Osteocyte (in vitro differentiated cells): ENCODE data around the gene LSMEM2. TPM values are rescaled to one million over a fixed set of nuclear protein-coding genes. Genes with fewer than 3 reads are reported as not detected.

Experiments used
- DNase-seq: peaks from one replicate; pipeline ENCODE4 v3.0.0; 2021; ENCODE audit warnings: mixed read lengths; ENCODE audit not compliant: unreplicated experiment; ENCODE audit errors: extremely low spot score
- H3K27ac Mint-ChIP-seq: one replicate; pipeline ENCODE4 v1.8.0; 2021; ENCODE audit warnings: mild to moderate bottlenecking, mixed read lengths; ENCODE audit not compliant: unreplicated experiment
- H3K27me3 Mint-ChIP-seq: one replicate; pipeline ENCODE4 v1.8.0; 2021; ENCODE audit warnings: mixed read lengths; ENCODE audit not compliant: unreplicated experiment
- H3K36me3 Mint-ChIP-seq: one replicate; pipeline ENCODE4 v1.8.0; 2021; ENCODE audit warnings: mixed read lengths; ENCODE audit not compliant: unreplicated experiment
- H3K4me1 Mint-ChIP-seq: one replicate; pipeline ENCODE4 v1.8.0; 2021; ENCODE audit warnings: mixed read lengths; ENCODE audit not compliant: unreplicated experiment
- H3K4me3 Mint-ChIP-seq: one replicate; pipeline ENCODE4 v1.8.0; 2021; ENCODE audit warnings: mild to moderate bottlenecking, moderate library complexity, mixed read lengths; ENCODE audit not compliant: unreplicated experiment
- H3K9me3 Mint-ChIP-seq: one replicate; pipeline ENCODE4 v1.8.0; 2021; ENCODE audit warnings: mixed read lengths; ENCODE audit not compliant: unreplicated experiment
- total RNA-seq: library from RNA; stranded (reverse); gene quantifications from 2 replicates; pipeline ENCODE4 v1.2.1, GENCODE V29; 2021
- TF ChIP-seq, protein P1 (sequence below): fragments of 200-600 bp; sonication (generic); IDR thresholded peaks from 2 replicates; pipeline ENCODE4 v1.5.0; 2021; ENCODE audit warnings: antibody characterized with exemption, mild to moderate bottlenecking, moderate library complexity

The LSMEM2 gene
- total RNA-seq, 1 donor from 2014 or later = not detected

DNA sequence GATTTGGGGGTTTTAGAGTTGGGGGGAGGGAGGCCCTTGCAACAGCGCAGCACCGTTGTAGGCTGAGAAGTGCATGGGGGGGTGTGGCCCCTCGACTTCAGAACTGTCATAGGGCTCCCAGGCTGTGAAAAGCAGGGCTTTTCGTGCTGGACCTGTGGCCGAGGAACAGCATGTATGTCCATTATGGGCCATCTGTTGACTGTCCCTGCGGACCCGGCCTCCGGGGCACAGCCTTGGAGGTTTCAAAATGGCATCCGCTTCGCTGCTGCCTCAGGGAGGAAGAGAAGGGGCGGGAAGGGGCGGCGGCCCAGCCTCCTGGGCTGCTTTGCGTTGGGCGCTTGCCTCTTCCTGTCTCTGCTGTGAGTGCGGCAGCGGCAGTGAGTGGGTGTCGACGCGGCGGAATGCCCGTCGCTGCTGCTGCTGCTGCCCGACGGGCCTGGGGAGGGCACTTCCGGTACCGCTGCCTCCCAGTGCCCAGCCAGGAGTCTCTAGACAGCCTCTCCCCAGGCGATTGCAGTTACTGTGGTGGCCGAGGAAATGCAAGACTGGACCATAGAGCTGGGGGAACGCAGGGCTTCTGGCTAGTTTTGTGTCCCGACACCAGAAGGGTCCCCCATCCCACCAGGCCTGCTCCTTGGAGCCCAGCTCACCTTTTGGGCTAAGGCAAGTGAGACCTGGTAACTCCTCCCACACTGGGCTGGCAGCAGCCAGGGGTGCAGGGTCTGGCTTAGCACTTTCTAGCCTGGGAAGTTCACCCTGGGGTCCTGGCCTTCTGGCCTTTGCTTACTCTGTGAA, 40.9 kb upstream of the LSMEM2 start:
- no peaks in the 10 kb centered on the region for H3K27me3 Mint-ChIP-seq
- DNase-seq = peak; percentile 91
- TF ChIP-seq, protein P1, sequence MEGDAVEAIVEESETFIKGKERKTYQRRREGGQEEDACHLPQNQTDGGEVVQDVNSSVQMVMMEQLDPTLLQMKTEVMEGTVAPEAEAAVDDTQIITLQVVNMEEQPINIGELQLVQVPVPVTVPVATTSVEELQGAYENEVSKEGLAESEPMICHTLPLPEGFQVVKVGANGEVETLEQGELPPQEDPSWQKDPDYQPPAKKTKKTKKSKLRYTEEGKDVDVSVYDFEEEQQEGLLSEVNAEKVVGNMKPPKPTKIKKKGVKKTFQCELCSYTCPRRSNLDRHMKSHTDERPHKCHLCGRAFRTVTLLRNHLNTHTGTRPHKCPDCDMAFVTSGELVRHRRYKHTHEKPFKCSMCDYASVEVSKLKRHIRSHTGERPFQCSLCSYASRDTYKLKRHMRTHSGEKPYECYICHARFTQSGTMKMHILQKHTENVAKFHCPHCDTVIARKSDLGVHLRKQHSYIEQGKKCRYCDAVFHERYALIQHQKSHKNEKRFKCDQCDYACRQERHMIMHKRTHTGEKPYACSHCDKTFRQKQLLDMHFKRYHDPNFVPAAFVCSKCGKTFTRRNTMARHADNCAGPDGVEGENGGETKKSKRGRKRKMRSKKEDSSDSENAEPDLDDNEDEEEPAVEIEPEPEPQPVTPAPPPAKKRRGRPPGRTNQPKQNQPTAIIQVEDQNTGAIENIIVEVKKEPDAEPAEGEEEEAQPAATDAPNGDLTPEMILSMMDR = no peak
- peak overlapping the region; percentile 92 for H3K27ac Mint-ChIP-seq
- peaks cover 43% of the 10 kb centered on the region for H3K4me1 Mint-ChIP-seq
- peak overlapping the region; percentile 99 for H3K4me3 Mint-ChIP-seq
- no peaks in the 10 kb centered on the region for H3K36me3 Mint-ChIP-seq
- no peaks in the 10 kb centered on the region for H3K9me3 Mint-ChIP-seq

DNA sequence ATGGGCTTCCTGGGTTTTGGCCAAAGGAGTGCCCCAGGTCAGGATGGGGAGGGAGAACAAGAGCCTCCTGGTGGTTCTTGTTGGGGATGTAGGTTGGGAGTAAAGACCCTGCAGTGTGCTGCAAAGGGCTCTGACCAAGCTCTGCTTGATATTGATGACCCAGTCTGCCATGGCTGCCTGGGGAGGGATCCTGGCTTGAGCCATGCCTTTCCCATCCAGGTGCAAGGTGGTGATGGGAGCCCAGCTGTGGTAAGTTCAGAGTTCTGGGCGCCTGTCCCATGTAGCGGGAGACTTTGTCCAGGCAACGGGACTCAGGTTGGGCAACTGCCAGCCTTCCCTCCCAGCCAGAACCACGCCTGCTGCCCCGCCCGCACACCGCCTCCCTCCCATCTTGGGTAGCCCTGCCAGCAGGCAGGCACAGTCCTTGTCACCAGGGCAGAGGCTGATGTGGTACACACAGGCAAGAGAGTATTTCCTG, 40.3 kb upstream of the LSMEM2 start:
- peaks cover 49% of the 10 kb centered on the region for H3K4me1 Mint-ChIP-seq
- H3K27me3 Mint-ChIP-seq = no peaks in the 10 kb centered on the region
- no peaks in the 10 kb centered on the region for H3K9me3 Mint-ChIP-seq
- no peak for DNase-seq
- peak overlapping the region; percentile 99 for H3K4me3 Mint-ChIP-seq
- TF ChIP-seq, protein P1 = no peak
- no peaks in the 10 kb centered on the region for H3K36me3 Mint-ChIP-seq
- H3K27ac Mint-ChIP-seq = peak overlapping the region; percentile 92

DNA sequence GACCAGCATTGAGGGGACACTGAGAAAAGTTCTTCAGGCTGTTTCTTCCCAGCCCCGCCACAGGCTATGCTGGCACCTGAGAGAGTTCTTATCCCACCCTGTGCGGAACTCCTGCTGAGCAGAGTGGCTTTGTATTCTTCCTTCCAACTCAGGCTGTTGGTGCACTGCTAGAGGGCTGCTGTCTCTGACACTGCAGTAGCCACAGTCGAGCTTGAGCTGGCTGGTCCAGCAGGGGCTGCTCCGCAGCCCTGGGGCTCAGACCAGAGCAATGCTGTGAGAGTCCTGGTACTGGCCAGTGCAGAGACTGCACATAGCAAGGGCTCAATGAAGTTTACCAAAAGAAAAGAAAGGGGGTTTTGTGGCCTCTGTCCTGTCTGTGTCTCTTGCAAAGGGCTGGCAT, 39.2 kb upstream of the LSMEM2 start:
- Mint-ChIP-seq H3K9me3 (no peaks in the 10 kb centered on the region), H3K4me3 (peak overlapping the region; percentile 99), H3K27ac (peak overlapping the region; percentile 92), H3K27me3 (no peaks in the 10 kb centered on the region), H3K4me1 (peaks cover 56% of the 10 kb centered on the region), H3K36me3 (no peaks in the 10 kb centered on the region)
- TF ChIP-seq, protein P1 = no peak
- no peak for DNase-seq

DNA sequence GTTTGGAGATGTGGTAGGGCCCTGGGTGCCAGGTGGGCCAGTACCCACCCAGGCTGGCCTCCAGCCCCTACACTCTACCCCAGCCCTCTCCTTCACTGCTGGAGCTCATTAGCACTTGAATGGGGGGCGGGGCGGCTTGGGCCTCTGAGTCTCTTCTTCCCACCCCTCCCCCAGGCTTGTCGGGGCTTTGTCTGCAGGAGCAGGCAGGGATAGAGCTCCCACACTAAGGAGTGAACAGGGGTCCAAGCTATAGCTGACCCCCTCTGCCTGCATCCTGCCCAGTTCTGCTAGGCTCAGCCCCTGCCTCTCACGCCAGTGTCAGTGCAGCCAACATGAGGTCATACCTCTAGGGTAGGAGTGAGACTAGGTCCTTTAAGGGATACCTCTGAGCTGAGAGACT, 37.7 kb upstream of the LSMEM2 start:
- Mint-ChIP-seq H3K36me3 (no peaks in the 10 kb centered on the region), H3K4me1 (peaks cover 66% of the 10 kb centered on the region), H3K9me3 (no peaks in the 10 kb centered on the region), H3K27ac (peak overlapping the region; percentile 77), H3K27me3 (no peaks in the 10 kb centered on the region), H3K4me3 (no peak overlapping the region)
- TF ChIP-seq, protein P1 = no peak
- DNase-seq = no peak

DNA sequence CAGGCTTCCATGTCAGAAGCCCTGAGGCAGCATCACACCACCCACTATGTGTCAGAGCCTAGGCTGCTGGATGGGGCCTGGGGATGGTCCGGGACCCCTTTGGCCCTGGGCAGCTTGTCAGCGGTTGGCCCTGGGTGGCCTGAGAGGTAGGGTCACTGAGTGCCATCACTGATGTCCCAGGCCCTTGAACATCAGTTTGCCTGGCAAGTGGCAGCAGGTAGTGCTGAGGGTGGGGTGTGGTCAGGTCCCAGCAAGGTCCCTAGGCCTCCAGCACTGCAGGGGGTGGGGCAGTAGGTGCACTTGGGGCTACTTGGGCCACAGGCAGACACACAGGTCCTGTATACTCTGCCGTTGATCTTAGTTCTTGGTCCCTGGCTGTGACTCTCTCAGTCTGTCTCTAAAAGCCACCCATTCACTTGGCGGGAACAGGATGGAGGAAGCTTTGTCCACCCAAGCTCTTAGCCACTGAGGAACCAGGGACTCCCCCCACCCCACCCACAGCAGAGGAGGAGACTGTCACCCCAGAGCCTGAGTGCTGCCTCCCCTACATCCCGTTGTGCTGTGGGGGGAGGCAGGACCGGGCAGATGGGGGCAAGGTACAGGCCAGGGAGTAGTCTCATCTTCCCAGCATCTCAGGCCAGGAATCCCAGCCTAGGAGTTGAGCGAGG, 37.0 kb upstream of the LSMEM2 start:
- H3K36me3 Mint-ChIP-seq = no peaks in the 10 kb centered on the region
- H3K27me3 Mint-ChIP-seq = no peaks in the 10 kb centered on the region
- no peaks in the 10 kb centered on the region for H3K9me3 Mint-ChIP-seq
- H3K4me1 Mint-ChIP-seq = peaks cover 73% of the 10 kb centered on the region
- H3K27ac Mint-ChIP-seq = no peak overlapping the region
- TF ChIP-seq, protein P1 = no peak
- no peak overlapping the region for H3K4me3 Mint-ChIP-seq
- no peak for DNase-seq
